Heart right ventricle (tissue), 16 donors: Measurements from ENCODE around the gene MLLT3. TPM values are rescaled to one million over a fixed set of nuclear protein-coding genes. Genes with fewer than 3 reads are reported as not detected.

Experiments
- ATAC-seq, 8 donors: fragments of 200-7000 bp; cut with Tn5 transposase; one replicate each; pipeline ENCODE4 v1.9.1; 2020; ENCODE audit warnings: mild to moderate bottlenecking in 8 of 8, moderate library complexity in 8 of 8, moderate number of reproducible peaks in 1 of 8
- DNase-seq, 2 donors: peaks; one replicate each; pipeline ENCODE4 v3.0.0-alpha.2; 2020
- H3K27ac ChIP-seq, 10 donors: fragments of 200-600 bp; sonication (generic) in 2 of 10; one replicate each; pipeline versions ENCODE4 v1.5.0 to v1.8.0; 2020 to 2022; ENCODE audit warnings: mild to moderate bottlenecking in 3 of 10
- H3K27me3 ChIP-seq, 7 donors: fragments of 200-600 bp; one replicate each; pipeline ENCODE4 v1.8.0; 2021 to 2022; ENCODE audit warnings: mild to moderate bottlenecking in 2 of 7
- H3K36me3 ChIP-seq, 9 donors: fragments of 200-600 bp; sonication (generic) in 1 of 9; one replicate each; pipeline versions ENCODE4 v1.5.0 to v1.8.0; 2020 to 2022; ENCODE audit warnings: mild to moderate bottlenecking in 2 of 9
- H3K4me1 ChIP-seq, 9 donors: fragments of 200-600 bp; sonication (generic) in 1 of 9; one replicate each; pipeline versions ENCODE4 v1.5.0 to v1.8.0; 2020 to 2022; ENCODE audit warnings: mild to moderate bottlenecking in 4 of 9
- H3K4me3 ChIP-seq, 10 donors: fragments of 200-600 bp; sonication (generic) in 2 of 10; one replicate each; pipeline versions ENCODE4 v1.5.0 to v1.8.0; 2020 to 2022; ENCODE audit warnings: mild to moderate bottlenecking in 7 of 10, moderate library complexity in 2 of 10
- H3K9me3 ChIP-seq, 11 donors: fragments of 200-600 bp in 10 of 11; sonication (generic) in 2 of 11; one replicate each; pipeline versions ENCODE4 v1.5.0 to v1.8.0; 2013 to 2022; ENCODE audit warnings: mild to moderate bottlenecking in 2 of 11, control low read depth in 1 of 11, moderate library complexity in 1 of 11
- WGBS, 2 donors: extraction: QIAGEN DNeasy Blood & Tissue Kit; methylation state at CpG; one replicate each; pipeline ENCODE4 v1.1.7; 2013; ENCODE audit warnings: inconsistent platforms in 1 of 2; 5-methylcytosine and 5-hydroxymethylcytosine counted together
- intact Hi-C, 10 donors: fragments of 100-400 bp; cut with DNase I; formaldehyde crosslinking; loops; one replicate each; pipeline versions ENCODE4 v1.11.1 to v1.14.2; 2022
- polyA plus RNA-seq, 2 donors: library from polyadenylated mRNA; stranded (reverse); fragments of 200-250 nt; gene quantifications; one replicate each; pipeline ENCODE4 v1.2.3, GENCODE V29; 2013
- total RNA-seq, 10 donors: library from RNA; stranded (reverse); fragmentation: NEBNext Ultra II Directional in 3 of 10; extraction: Animal tissue kit (Norgen Biotek cat#: 25700) in 3 of 10; gene quantifications; one replicate each; pipeline versions ENCODE4 v1.2.1 to v1.2.4, GENCODE V29; 2021 to 2023
- TF ChIP-seq, protein P1 (sequence below), 9 donors: fragments of 200-600 bp; sonication (generic) in 2 of 9; IDR thresholded peaks; one replicate each; pipeline versions ENCODE4 v1.5.0 to v1.8.0; 2021 to 2022; ENCODE audit warnings: antibody characterized with exemption in 9 of 9, mild to moderate bottlenecking in 5 of 9, moderate library complexity in 1 of 9
- donor health status: Arrhythmogenic right ventricular cardiomyopathy.
- donor health status: ischemic (EF 13 %, LVEDD 7.1; RV severe dilation, severe dysfunction).
- donor health status: healthy with polysubstance abuse.
- donor health status: DM: no; HTN: yes; CAD: no.
- donor health status: DM: no; HTN: no; CAD: no.
- donor health status: ischemic (EF 25% LVEDD 6.9; RV normal size, moderate dysfunction).
- donor health status: ischemic (EF 25% LVEDD 5.7; RV mildly dilated, moderate dysfunction).
- donor health status: healthy.
- donor health status: DM: yes; HTN: yes; CAD: no.
- donor health status: Ischemic cardiomyopathy.
- donor health status: ischemic (EF 35%, LVEDD 5.7; RV mildly dilated, moderate dysfunction).
- donor health status: nonischemic (EF 11% LVEDD 7.7; RV severe dilation, severe dysfunction).
- donor health status: DM: yes; HTN: yes; CAD: no.
- donor health status: PGD.
- donor health status: ischemic (EF 29% LVEDD 5.4; RV normal size, mild dysfunction).
- donor health status: nonischemic (EF 23%, LVEDD 6.1; RV moderate dilation, normal function).

Gene MLLT3
- total and polyA plus RNA-seq, 12 donors = 4.3 to 22.7 (median 13.5) TPM

DNA sequence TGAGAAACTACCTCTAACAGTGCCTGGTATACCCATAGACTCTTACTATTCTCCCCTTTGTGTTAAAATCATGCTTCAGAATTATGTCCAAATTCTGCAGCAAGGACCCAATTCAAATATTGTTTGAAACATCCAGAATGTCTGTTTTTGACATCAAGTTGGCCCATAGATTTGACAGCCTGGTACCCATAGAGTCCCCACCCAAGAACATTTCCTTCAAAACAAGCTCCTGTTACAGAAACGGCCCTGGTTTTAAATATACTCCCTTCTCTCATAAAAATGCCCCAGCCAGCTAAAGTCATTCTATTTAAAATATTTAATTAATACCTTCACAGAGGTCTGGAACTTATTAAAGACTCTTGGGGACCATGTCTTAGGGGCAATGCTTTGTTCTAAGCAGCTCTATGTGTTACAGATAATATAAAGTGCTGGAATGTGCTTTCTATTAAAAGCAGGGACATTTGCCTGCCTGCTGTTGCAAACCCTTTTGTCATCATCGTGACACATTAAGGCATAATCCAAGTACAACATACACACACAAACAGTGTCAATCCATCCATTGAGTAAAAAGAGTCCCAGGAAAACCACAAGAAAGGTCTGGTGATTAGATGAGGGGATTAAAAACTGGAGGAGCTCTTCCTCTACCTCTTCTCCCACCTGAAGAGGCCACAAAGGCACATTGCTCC, 321.7 kb downstream of the MLLT3 start:
- TF ChIP-seq, protein P1, sequence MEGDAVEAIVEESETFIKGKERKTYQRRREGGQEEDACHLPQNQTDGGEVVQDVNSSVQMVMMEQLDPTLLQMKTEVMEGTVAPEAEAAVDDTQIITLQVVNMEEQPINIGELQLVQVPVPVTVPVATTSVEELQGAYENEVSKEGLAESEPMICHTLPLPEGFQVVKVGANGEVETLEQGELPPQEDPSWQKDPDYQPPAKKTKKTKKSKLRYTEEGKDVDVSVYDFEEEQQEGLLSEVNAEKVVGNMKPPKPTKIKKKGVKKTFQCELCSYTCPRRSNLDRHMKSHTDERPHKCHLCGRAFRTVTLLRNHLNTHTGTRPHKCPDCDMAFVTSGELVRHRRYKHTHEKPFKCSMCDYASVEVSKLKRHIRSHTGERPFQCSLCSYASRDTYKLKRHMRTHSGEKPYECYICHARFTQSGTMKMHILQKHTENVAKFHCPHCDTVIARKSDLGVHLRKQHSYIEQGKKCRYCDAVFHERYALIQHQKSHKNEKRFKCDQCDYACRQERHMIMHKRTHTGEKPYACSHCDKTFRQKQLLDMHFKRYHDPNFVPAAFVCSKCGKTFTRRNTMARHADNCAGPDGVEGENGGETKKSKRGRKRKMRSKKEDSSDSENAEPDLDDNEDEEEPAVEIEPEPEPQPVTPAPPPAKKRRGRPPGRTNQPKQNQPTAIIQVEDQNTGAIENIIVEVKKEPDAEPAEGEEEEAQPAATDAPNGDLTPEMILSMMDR (IDR thresholded peaks at IDR 0.05) = no peak
- H3K27ac ChIP-seq = peak overlapping the region in 1 of 10 donors; percentile 31
- no peak overlapping the region for H3K4me3 ChIP-seq
- no peak for ATAC-seq
- WGBS, 2 donors = 32 to 50% methylated on average over 2 of the region's 2 CpGs
- H3K4me1 ChIP-seq = peaks cover 0 to 13% (median 5%) of the 10 kb centered on the region in 9 donors
- no peaks in the 10 kb centered on the region for H3K36me3 ChIP-seq
- intact Hi-C loops = no loop called here
- no peak for DNase-seq
- no peaks in the 10 kb centered on the region for H3K9me3 ChIP-seq
- H3K27me3 ChIP-seq = peaks cover 0 to 3% (median 0%) of the 10 kb centered on the region in 7 donors

DNA sequence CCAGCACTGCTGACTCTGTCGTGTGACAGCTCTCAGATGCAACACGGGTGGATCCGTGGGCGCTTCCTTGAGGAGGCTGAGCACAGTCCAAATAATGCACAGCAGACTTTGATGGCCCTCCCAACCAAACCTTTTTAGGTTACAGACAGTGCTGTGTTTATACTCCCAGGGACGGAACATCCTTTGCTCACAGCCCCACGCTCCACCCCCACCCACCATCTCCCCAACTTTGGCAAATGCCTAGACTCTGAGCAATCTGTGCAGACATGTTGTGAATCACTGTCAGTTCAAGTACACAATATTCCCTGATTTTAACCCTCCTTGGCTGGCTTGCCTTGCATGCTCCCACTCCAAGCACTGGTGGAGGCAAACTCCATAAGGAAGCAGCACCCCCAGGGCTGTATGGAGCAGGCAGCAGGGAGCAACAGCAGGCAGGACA, 324.6 kb downstream of the MLLT3 start:
- Histone ChIP-seq H3K36me3 (no peaks in the 10 kb centered on the region), H3K4me3 (no peak overlapping the region), H3K27ac (no peak overlapping the region), H3K9me3 (no peaks in the 10 kb centered on the region), H3K27me3 (no peaks in the 10 kb centered on the region), H3K4me1 (peaks cover 0 to 13% (median 5%) of the 10 kb centered on the region in 9 donors)
- ATAC-seq (peak in 1 of 8 donors; percentile 55), DNase-seq (no peak)
- intact Hi-C loops = loop anchor here in 1 of 10 donors (10.0 kb wide), 1 partner anchor 373 kb away; no protein-coding TSS in a partner anchor
- WGBS, 2 donors = 57 to 71% methylated on average over 6 of the region's 6 CpGs
- TF ChIP-seq, protein P1 (IDR thresholded peaks at IDR 0.05) = no peak

DNA sequence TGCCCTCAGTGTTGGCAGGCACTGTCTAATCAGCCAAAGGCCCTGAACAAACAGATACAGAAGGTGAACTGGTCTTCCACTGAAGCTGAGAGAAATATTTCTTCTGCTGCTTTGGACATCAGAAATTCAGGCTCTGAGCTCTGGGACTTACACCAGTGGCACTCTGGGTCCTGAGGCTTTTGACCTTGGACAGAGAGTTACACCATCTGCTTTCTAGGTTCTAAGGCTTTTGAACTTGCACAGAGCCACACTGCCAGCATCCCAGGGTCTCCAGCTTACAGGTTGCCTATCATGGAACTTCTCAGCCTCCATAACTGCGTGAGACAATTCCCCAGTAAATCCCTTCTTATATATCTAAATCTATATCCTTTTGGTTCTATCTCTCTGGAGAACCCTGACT, 326.7 kb downstream of the MLLT3 start:
- Histone ChIP-seq H3K36me3 (no peaks in the 10 kb centered on the region), H3K4me1 (peaks cover 0 to 6% (median under 1%) of the 10 kb centered on the region in 9 donors), H3K9me3 (no peaks in the 10 kb centered on the region), H3K27me3 (no peaks in the 10 kb centered on the region), H3K27ac (no peak overlapping the region), H3K4me3 (no peak overlapping the region)
- no peak for DNase-seq
- intact Hi-C loops = loop anchor here in 1 of 10 donors (10.0 kb wide), 1 partner anchor 371 kb away; no protein-coding TSS in a partner anchor
- TF ChIP-seq, protein P1 (IDR thresholded peaks at IDR 0.05) = no peak
- WGBS, 2 donors = 87 to 100% methylated on average over 1 of the region's 1 CpG
- ATAC-seq = no peak

DNA sequence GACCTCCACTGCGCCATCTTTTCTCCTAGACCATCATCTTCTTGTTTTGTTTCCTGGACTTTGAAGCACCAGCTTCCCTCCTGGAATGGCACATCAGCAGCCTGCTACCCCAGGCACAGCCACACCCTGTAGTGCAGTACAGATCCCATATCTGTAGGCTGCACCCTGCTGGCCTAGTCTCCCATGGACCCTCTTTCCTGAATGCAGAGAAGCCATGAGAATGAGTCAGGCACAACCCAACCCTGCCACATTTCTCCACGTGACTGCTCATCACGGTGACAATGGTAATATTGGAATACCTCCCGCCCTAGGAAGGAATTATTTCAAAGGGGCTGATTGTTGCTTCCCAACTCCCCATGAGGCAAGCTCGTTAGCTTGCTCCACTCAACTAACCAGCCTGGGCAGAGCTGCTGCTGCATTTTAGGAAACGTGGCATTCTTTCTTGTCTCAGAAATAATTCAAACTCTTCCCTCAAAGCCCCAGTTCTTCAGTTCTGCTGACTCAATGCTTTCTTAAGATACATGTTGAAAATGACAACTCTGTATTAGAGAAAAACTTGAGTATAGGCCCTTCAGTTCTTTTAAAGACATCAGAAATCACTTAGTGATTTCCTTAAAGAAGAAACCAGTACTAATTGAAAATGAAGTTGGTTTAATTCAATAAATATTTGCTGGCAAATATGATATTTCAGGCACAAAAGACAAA, 328.1 kb downstream of the MLLT3 start:
- Histone ChIP-seq H3K27me3 (no peaks in the 10 kb centered on the region), H3K36me3 (no peaks in the 10 kb centered on the region), H3K27ac (no peak overlapping the region), H3K4me3 (no peak overlapping the region), H3K4me1 (peaks cover 0 to 6% (median 0%) of the 10 kb centered on the region in 9 donors), H3K9me3 (no peaks in the 10 kb centered on the region)
- TF ChIP-seq, protein P1 (IDR thresholded peaks at IDR 0.05) = no peak
- WGBS, 2 donors = 89 to 91% methylated on average over 6 of the region's 6 CpGs
- intact Hi-C loops = loop anchor here in 1 of 10 donors (10.0 kb wide), 1 partner anchor 369 kb away; no protein-coding TSS in a partner anchor
- DNase-seq (no peak), ATAC-seq (no peak)
